Astrocyte (in vitro differentiated cells and primary cell): ENCODE results near the gene IBTK. TPM values are rescaled to one million over a fixed set of nuclear protein-coding genes. Genes with fewer than 3 reads are reported as not detected.

Experiments used
- DNase-seq: peaks from one replicate; pipeline ENCODE4 v3.0.0-alpha.2; 2010; ENCODE audit warnings: low read depth
- FAIRE-seq: peaks from 2 replicates; lab custom pipeline; 2011; peaks lifted over from hg19 to GRCh38; lab: Jason Lieb, UNC
- H2AFZ ChIP-seq: 2 replicates; pipeline ENCODE4 v1.6.0; 2012; ENCODE audit warnings: low read depth, low read length, inconsistent platforms
- H3K27ac ChIP-seq: 2 replicates; pipeline ENCODE4 v1.5.1; 2011; ENCODE audit warnings: low read depth, low read length, inconsistent platforms
- H3K27me3 ChIP-seq: 2 replicates; pipeline ENCODE4 v1.6.0; 2011; ENCODE audit warnings: low read length, inconsistent platforms; ENCODE audit not compliant: insufficient read depth
- H3K36me3 ChIP-seq: 2 replicates; pipeline ENCODE4 v1.5.1; 2011; ENCODE audit warnings: low read length, inconsistent platforms; ENCODE audit not compliant: insufficient read depth
- H3K4me1 ChIP-seq: 2 replicates; pipeline ENCODE4 v1.5.1; 2011; ENCODE audit warnings: low read length, inconsistent platforms; ENCODE audit not compliant: insufficient read depth
- H3K4me2 ChIP-seq: 2 replicates; pipeline ENCODE4 v1.6.0; 2012; ENCODE audit warnings: low read length, inconsistent platforms
- H3K4me3 ChIP-seq: 2 replicates; pipeline ENCODE4 v1.5.1; 2011; ENCODE audit warnings: low read depth, mild to moderate bottlenecking, low read length, inconsistent platforms; ENCODE audit not compliant: insufficient read depth
- H3K79me2 ChIP-seq: 2 replicates; pipeline ENCODE4 v1.6.0; 2012; ENCODE audit warnings: mild to moderate bottlenecking, low read length, inconsistent platforms; ENCODE audit not compliant: insufficient read depth
- H3K9ac ChIP-seq: 2 replicates; pipeline ENCODE4 v1.6.0; 2012; ENCODE audit warnings: mild to moderate bottlenecking, low read length, inconsistent platforms
- H3K9me3 ChIP-seq: 2 replicates; pipeline ENCODE4 v1.5.1; 2012; ENCODE audit warnings: low read depth, mild to moderate bottlenecking, low read length, inconsistent platforms; ENCODE audit not compliant: insufficient read depth
- H4K20me1 ChIP-seq: 2 replicates; pipeline ENCODE4 v1.6.0; 2012; ENCODE audit warnings: low read length, inconsistent platforms; ENCODE audit not compliant: insufficient read depth
- H3K27ac Mint-ChIP-seq: one replicate; pipeline ENCODE4 v1.8.0; 2021; ENCODE audit warnings: mild to moderate bottlenecking, mixed read lengths; ENCODE audit not compliant: unreplicated experiment
- H3K27me3 Mint-ChIP-seq: one replicate; pipeline ENCODE4 v1.8.0; 2021; ENCODE audit warnings: low read depth, mixed read lengths; ENCODE audit not compliant: unreplicated experiment
- H3K36me3 Mint-ChIP-seq: one replicate; pipeline ENCODE4 v1.8.0; 2021; ENCODE audit warnings: low read depth, mixed read lengths; ENCODE audit not compliant: unreplicated experiment
- H3K4me1 Mint-ChIP-seq: one replicate; pipeline ENCODE4 v1.8.0; 2021; ENCODE audit warnings: low read depth, mixed read lengths; ENCODE audit not compliant: unreplicated experiment
- H3K4me3 Mint-ChIP-seq: one replicate; pipeline ENCODE4 v1.8.0; 2021; ENCODE audit warnings: mild to moderate bottlenecking, moderate library complexity, mixed read lengths; ENCODE audit not compliant: unreplicated experiment
- H3K9me3 Mint-ChIP-seq: one replicate; pipeline ENCODE4 v1.8.0; 2021; ENCODE audit warnings: mild to moderate bottlenecking, mixed read lengths; ENCODE audit not compliant: unreplicated experiment
- CTCF ChIP-seq: IDR thresholded peaks from 2 replicates; pipeline ENCODE4 v1.5.1; 2011; ENCODE audit warnings: low read depth, mild to moderate bottlenecking, inconsistent platforms, low read length, moderate library complexity; ENCODE audit not compliant: insufficient read depth
- EZH2 ChIP-seq: IDR thresholded peaks from 2 replicates; pipeline ENCODE4 v1.6.1; 2012; ENCODE audit warnings: mild to moderate bottlenecking, low read length, inconsistent platforms; ENCODE audit not compliant: insufficient read depth
- total RNA-seq: library from RNA; stranded (reverse); gene quantifications from 2 replicates; pipeline ENCODE4 v1.2.1, GENCODE V29; 2021

IBTK gene
- total RNA-seq, 1 donor from 2014 or later: 42.7 TPM

- Histone ChIP-seq H3K9ac (no peak overlapping the region), H3K36me3 (peaks cover 34% of the 10 kb centered on the region), H3K27me3 (no peaks in the 10 kb centered on the region), H3K9me3 (no peaks in the 10 kb centered on the region), H2AFZ (no peak overlapping the region), H3K27ac (no peak overlapping the region), H3K4me3 (no peak overlapping the region), H3K79me2 (no peaks in the 10 kb centered on the region), H3K4me1 (no peaks in the 10 kb centered on the region), H3K4me2 (no peak overlapping the region), H4K20me1 (no peaks in the 10 kb centered on the region)
- Mint-ChIP-seq H3K36me3 (peaks cover 13% of the 10 kb centered on the region), H3K27me3 (no peaks in the 10 kb centered on the region), H3K9me3 (peaks cover 1% of the 10 kb centered on the region), H3K4me1 (no peaks in the 10 kb centered on the region), H3K27ac (no peak overlapping the region), H3K4me3 (no peak overlapping the region)
- FAIRE-seq: no peak
- TF ChIP-seq EZH2 (no peak), CTCF (no peak)
- DNase-seq: no peak
Observed at GRCh38 chr6:82169138-82169876, 78.2 kb downstream of the IBTK start.

- Histone ChIP-seq H3K4me3 (no peak overlapping the region), H3K79me2 (no peaks in the 10 kb centered on the region), H3K27me3 (no peaks in the 10 kb centered on the region), H3K4me1 (no peaks in the 10 kb centered on the region), H3K27ac (no peak overlapping the region), H3K9me3 (no peaks in the 10 kb centered on the region), H4K20me1 (no peaks in the 10 kb centered on the region), H3K36me3 (peaks cover 19% of the 10 kb centered on the region), H3K9ac (no peak overlapping the region), H3K4me2 (no peak overlapping the region), H2AFZ (no peak overlapping the region)
- H3K27ac Mint-ChIP-seq: no peak overlapping the region
- no peak for TF ChIP-seq CTCF
- TF ChIP-seq EZH2: no peak
- peaks cover 1% of the 10 kb centered on the region for H3K9me3 Mint-ChIP-seq
- DNase-seq (no peak), FAIRE-seq (no peak)
- H3K4me1 Mint-ChIP-seq: no peaks in the 10 kb centered on the region
- H3K36me3 Mint-ChIP-seq: peaks cover 13% of the 10 kb centered on the region
- H3K4me3 Mint-ChIP-seq: no peak overlapping the region
- H3K27me3 Mint-ChIP-seq: no peaks in the 10 kb centered on the region
Observed at GRCh38 chr6:82166493-82166892, 81.1 kb downstream of the IBTK start.

GRCh38 chr6:82160255-82160990 is 87.1 kb downstream of the IBTK start:
- H3K36me3 Mint-ChIP-seq: peaks cover 12% of the 10 kb centered on the region
- FAIRE-seq (no peak), DNase-seq (no peak)

More at GRCh38 chr6:82160255-82160990, 87.1 kb downstream of the IBTK start:
- TF ChIP-seq CTCF (no peak), EZH2 (no peak)
- Mint-ChIP-seq H3K27me3 (no peaks in the 10 kb centered on the region), H3K27ac (no peak overlapping the region), H3K4me3 (no peak overlapping the region), H3K4me1 (no peaks in the 10 kb centered on the region), H3K9me3 (peaks cover 3% of the 10 kb centered on the region)
- H3K4me2 ChIP-seq: no peak overlapping the region
- H3K36me3 ChIP-seq: peaks cover 2% of the 10 kb centered on the region
- H3K27ac ChIP-seq: no peak overlapping the region
- no peaks in the 10 kb centered on the region for H3K9me3 ChIP-seq
- no peaks in the 10 kb centered on the region for H3K27me3 ChIP-seq
- no peak overlapping the region for H3K4me3 ChIP-seq
- H3K4me1 ChIP-seq: no peaks in the 10 kb centered on the region
- H3K79me2 ChIP-seq: no peaks in the 10 kb centered on the region
- no peak overlapping the region for H2AFZ ChIP-seq
- H3K9ac ChIP-seq: no peak overlapping the region
- H4K20me1 ChIP-seq: no peaks in the 10 kb centered on the region
